Fibroblast of skin of right quadriceps (primary cell): ENCODE results near the gene TES.
"Not testable (repeated sequence)": the region's sequence is repeated elsewhere in the genome, so short reads cannot be mapped to it uniquely, and the experiment has no call there.

Source experiments
- DNase-seq: peaks from one replicate; pipeline ENCODE4 v3.0.0-alpha.2; 2013

TES gene

DNA sequence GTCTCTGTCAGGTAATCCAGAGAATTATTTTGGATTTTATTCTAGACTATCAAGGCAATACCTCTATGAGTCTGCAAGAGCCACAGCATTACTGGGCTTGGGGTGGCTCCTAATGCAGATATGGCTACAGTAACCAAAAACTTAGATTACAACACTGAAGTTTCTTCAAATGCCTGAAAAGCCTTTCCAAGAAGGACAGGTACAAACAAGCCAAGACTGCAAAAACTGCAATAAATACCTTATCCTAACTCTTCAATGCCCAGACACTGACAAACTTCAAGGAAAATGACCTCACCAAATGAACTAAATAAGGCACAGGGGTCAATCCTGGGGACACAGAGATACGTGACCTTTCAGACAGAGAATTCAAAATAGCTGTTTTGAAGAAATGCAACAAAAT, 82.0 kb downstream of the TES start:
- DNase-seq, result no peak

- DNase-seq, result no peak
Measured at GRCh38 chr7:116293139-116293538, 82.8 kb downstream of the TES start.

GRCh38 chr7:116293633-116294032, 83.3 kb downstream of the TES start:
- DNase-seq, result no peak

- DNase-seq, result not testable (repeated sequence)
Measured at GRCh38 chr7:116295903-116296302, 85.6 kb downstream of the TES start.

DNA sequence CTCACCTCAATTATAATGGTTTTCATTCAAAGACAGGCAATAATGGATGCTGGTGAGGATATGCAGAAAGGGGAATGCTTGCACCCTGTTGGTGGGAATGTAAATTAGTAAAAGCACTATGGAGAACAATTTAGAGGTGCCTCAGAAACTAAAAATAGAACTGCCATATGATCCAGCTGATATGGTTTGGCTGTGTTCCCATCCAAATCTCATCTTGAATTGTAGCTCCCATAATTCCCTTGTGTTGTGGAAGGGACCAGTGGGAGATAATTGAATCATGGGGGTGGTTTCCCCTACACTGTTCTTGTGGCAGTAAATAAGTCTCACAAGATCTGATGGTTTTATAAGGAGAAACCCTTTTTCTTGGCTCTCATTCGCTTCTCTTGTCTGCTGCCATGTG, 87.7 kb downstream of the TES start:
- DNase-seq, result no peak

- no peak for DNase-seq
Measured at GRCh38 chr7:116298576-116298975, 88.2 kb downstream of the TES start.

GRCh38 chr7:116305485-116306408, 95.4 kb downstream of the TES start:
- DNase-seq, result peak; percentile 20

DNA sequence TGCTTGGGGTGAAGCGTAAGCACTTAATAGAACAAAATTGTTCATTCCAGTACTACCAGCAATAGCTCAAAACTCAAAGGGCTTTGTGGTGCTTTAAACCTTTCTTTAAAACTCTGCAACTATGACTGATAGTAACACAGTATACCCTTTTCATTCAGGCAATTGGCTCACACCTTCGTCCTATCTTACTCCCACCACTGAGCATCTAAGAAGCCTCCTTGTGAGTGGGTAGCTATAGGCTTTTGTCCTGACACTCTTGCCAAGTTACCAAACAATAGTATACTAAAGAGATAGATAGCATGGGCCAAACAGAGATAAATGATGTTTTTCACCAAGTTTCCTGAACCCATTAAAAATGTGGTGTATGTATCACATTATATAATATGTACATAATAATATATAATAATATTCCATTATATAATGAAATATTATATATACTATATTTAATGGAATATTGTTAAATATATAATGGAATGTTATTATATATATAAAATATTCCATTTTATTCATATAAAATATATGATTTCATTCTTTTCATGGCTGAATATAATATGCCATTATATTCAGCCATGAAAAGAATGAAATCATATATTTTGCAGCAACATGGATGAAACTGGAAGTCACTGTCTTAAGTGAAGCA, 96.2 kb downstream of the TES start:
- no peak for DNase-seq

GRCh38 chr7:116307253-116307652, 96.9 kb downstream of the TES start:
- DNase-seq, result no peak
